Measurements from ENCODE around the gene DXO. TPM values are rescaled to one million over a fixed set of nuclear protein-coding genes. Genes with fewer than 3 reads are reported as not detected.

Gene DXO
- total and polyA plus RNA-seq, 2 of the 13 experiments (the other 11 are each of a cell fraction or from before 2014, with no cell fraction given), result 18.6 to 26.2 TPM

- no peak for TF ChIP-seq SOX6 (IDR thresholded peaks at IDR 0.05)
- TF ChIP-seq SOX6 (CRISPR knock-in tag; IDR thresholded peaks at IDR 0.05), result peak; percentile 80
- no peak for TF ChIP-seq MZF1 (CRISPR knock-in tag; IDR thresholded peaks at IDR 0.05; ENCODE audit: borderline replicate concordance)
- no peak for TF ChIP-seq RBM22 (optimal IDR thresholded peaks at IDR 0.05; ENCODE audit: low read length)
- 0 out of 2 replicates have a peak, but pooled peaks have one; percentile 61 for TF ChIP-seq ZBTB46 (CRISPR knock-in tag; IDR thresholded peaks at IDR 0.05; ENCODE audit: borderline replicate concordance)
- TF ChIP-seq ZNF619 (CRISPR knock-in tag; IDR thresholded peaks at IDR 0.05), result peak; percentile 27; the same call in 1 of the 2 replicates
- TF ChIP-seq ZNF670 (CRISPR knock-in tag; IDR thresholded peaks at IDR 0.05; ENCODE audit: borderline replicate concordance), result peak; percentile 64; the same call in 1 of the 2 replicates
- peak; percentile 70; the same call in 1 of the 2 replicates for TF ChIP-seq HNRNPL (IDR thresholded peaks at IDR 0.05; ENCODE audit: low read depth, low read length)
- peak; percentile 95 for TF ChIP-seq ZNF788 (CRISPR knock-in tag; IDR thresholded peaks at IDR 0.05; ENCODE audit: borderline replicate concordance)
- TF ChIP-seq ZNF580 (CRISPR knock-in tag; IDR thresholded peaks at IDR 0.05; ENCODE audit: borderline replicate concordance, low read depth), result peak; percentile 88; the same call in 1 of the 2 replicates
- peak; percentile 11; the same call in 1 of the 2 replicates for TF ChIP-seq E2F2 (CRISPR knock-in tag; IDR thresholded peaks at IDR 0.05; ENCODE audit: borderline replicate concordance)
- TF ChIP-seq U2AF2 (IDR thresholded peaks at IDR 0.05; ENCODE audit: low read depth, low read length), result no peak
- TF ChIP-seq ZNF790 (CRISPR knock-in tag; IDR thresholded peaks at IDR 0.05; ENCODE audit: borderline replicate concordance), result peak; percentile 63; the same call in 1 of the 2 replicates
- peak; percentile 65 for TF ChIP-seq SALL2 (CRISPR knock-in tag; IDR thresholded peaks at IDR 0.05)
- no peak for TF ChIP-seq MBD4 (IDR thresholded peaks at IDR 0.05; ENCODE audit: borderline replicate concordance, low read length)
- TF ChIP-seq MYPOP (CRISPR knock-in tag; IDR thresholded peaks at IDR 0.05), result peak; percentile 91
- peak; percentile 94 for TF ChIP-seq KDM5B (CRISPR knock-in tag; IDR thresholded peaks at IDR 0.05; ENCODE audit: borderline replicate concordance)
- peak; percentile 84; the same call in 1 of the 2 replicates for TF ChIP-seq ZNF704 (CRISPR knock-in tag; IDR thresholded peaks at IDR 0.05; ENCODE audit: borderline replicate concordance)
- TF ChIP-seq SIN3A (IDR thresholded peaks at IDR 0.05; ENCODE audit: borderline replicate concordance, low read depth, low read length), result peak; percentile 88
- TF ChIP-seq RFX5 (IDR thresholded peaks at IDR 0.05; ENCODE audit: low read depth, low read length), result peak; percentile 38; the same call in 1 of the 2 replicates
- TF ChIP-seq ATF5 (CRISPR knock-in tag; IDR thresholded peaks at IDR 0.05; ENCODE audit: low read depth), result peak; percentile 80; the same call in 1 of the 2 replicates
- no peak for TF ChIP-seq ZNF10 (CRISPR knock-in tag; IDR thresholded peaks at IDR 0.05; ENCODE audit: borderline replicate concordance, low read depth)
These were observed at the start of gene DXO (continued) for GRCh38 chr6:31971993-31972708.

All from HepG2 (cell line).